ENCODE results near the gene WWTR1.

DNA sequence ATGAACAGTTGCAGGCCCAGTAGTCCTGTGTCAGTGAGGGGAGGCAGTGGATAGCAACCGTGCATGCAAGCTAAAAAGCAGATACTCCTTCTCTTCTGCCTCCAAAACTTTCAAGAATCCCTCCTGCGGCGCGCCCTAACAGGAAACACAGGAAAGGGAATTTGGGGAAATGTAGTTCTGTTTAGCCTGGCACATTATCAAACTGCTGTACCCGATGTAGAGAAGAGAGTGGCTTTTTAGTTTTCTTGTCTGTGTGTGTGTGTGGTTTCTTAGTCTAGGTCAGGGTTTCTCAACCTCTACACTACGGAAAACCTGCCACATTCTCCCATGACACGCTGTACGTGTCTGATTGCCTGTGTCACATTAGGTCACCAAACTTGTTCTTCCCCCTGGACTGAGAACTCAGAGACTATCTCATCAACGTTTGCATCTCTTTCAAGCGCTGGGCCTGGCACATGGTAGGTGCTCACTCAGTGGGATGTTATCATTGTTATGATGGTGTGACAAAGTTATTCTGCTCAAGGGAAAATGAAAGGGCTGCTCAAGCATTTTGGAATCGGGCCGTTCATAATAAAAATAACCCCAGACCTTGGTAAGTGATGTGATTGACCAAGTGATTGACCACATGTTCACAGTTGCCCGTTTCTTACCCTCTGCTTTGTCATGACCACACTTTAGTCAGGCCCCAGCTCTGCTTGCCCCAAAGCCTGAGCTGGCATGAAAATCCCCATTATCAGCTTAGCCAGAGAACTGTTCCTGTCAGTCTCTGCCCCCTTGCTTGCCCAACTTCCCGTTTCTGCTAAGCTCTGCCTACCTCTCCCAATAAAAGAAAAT, 150.1 kb downstream of the WWTR1 start:
- TF ChIP-seq, protein P1, sequence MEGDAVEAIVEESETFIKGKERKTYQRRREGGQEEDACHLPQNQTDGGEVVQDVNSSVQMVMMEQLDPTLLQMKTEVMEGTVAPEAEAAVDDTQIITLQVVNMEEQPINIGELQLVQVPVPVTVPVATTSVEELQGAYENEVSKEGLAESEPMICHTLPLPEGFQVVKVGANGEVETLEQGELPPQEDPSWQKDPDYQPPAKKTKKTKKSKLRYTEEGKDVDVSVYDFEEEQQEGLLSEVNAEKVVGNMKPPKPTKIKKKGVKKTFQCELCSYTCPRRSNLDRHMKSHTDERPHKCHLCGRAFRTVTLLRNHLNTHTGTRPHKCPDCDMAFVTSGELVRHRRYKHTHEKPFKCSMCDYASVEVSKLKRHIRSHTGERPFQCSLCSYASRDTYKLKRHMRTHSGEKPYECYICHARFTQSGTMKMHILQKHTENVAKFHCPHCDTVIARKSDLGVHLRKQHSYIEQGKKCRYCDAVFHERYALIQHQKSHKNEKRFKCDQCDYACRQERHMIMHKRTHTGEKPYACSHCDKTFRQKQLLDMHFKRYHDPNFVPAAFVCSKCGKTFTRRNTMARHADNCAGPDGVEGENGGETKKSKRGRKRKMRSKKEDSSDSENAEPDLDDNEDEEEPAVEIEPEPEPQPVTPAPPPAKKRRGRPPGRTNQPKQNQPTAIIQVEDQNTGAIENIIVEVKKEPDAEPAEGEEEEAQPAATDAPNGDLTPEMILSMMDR (optimal IDR thresholded peaks at IDR 0.05 in 1 of 3, IDR thresholded peaks at IDR 0.05 in 1 of 3, conservative IDR thresholded peaks at IDR 0.05 in 1 of 3; ENCODE audit: extremely low read depth in 1 of 3, insufficient read depth in 2 of 3, low read length in 3 of 3), result no peak
- TF ChIP-seq EZH2 (IDR thresholded peaks at IDR 0.05; ENCODE audit: low read length), result no peak
